ENCODE results near the gene ANGPTL2. TPM values are rescaled to one million over a fixed set of nuclear protein-coding genes. Genes with fewer than 3 reads are reported as not detected.

Gene ANGPTL2
- total and polyA plus RNA-seq, 2 of the 4 experiments (the other 2 are of a cell fraction): 9.5 to 25.1 TPM

DNA sequence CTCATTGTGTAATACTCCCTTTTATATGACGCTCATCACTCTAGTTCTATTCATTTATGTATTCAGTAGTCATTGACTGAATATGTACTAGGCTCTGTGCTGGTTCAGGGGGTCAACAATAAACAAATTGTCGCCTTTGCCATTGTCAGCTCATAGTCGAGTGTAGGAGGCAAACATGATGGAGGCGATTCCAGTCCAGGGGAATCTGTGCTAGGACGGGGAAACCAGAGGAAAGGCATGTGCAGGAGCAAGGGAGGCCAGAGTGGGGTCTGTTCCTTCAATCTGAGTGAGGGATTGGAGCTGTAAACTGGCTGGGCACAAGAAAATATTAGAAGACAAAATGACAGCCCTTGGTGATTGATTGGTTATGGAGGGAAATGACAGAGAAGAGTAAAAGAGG, 83.9 kb downstream of the ANGPTL2 start:
- no peak overlapping the region for H2BK20ac ChIP-seq (ENCODE audit: low read depth, low read length)
- peaks cover 5% of the 10 kb centered on the region; the same call in 1 of the 2 replicates for H3K9me1 ChIP-seq (ENCODE audit: insufficient read depth, low read length)
- H3K14ac ChIP-seq (replicated peaks; ENCODE audit: low read depth, low read length): 0 out of 2 replicates have a peak overlapping the region, but pooled peaks have one; percentile 33
- ATAC-seq (ENCODE audit: low read depth) (no peak), DNase-seq (no peak)
- no peak overlapping the region for H3K18ac ChIP-seq (ENCODE audit: low read depth, low read length)
- H3K9ac ChIP-seq (ENCODE audit: low read depth, low read length): no peak overlapping the region
- no peak overlapping the region for H3K4me2 ChIP-seq (ENCODE audit: low read depth, low read length)
- no peak overlapping the region for H2AFZ ChIP-seq (replicated peaks; ENCODE audit: low read length, poor library complexity)
- in situ Hi-C loops (cut with MboI; ENCODE audit: low sequenced_read_pairs) (no loop called here), dilution Hi-C loops (cut with HindIII; ENCODE audit: low sequenced_read_pairs, unreplicated experiment) (no loop called here), intact Hi-C loops (cut with micrococcal nuclease) (no loop called here)
- no peak overlapping the region for H3K4me3 ChIP-seq (ENCODE audit: insufficient read depth, low read depth, low read length)
- H3K27ac ChIP-seq (ENCODE audit: insufficient read depth, low read length): no peak overlapping the region
- H2BK15ac ChIP-seq (ENCODE audit: low read depth, low read length): no peak overlapping the region
- no peak overlapping the region for H3K4ac ChIP-seq (ENCODE audit: low read depth, low read length)
- no peaks in the 10 kb centered on the region for H3K79me1 ChIP-seq (ENCODE audit: low read depth in 1 of 2, low read length in 2 of 2)
- H4K5ac ChIP-seq (ENCODE audit: low read depth, low read length): no peak overlapping the region
- H3K27me3 ChIP-seq (ENCODE audit: control insufficient read depth, insufficient read depth, low read length): no peaks in the 10 kb centered on the region
- H3K36me3 ChIP-seq (ENCODE audit: control insufficient read depth, insufficient read depth, low read length): no peaks in the 10 kb centered on the region
- WGBS, 2 experiments (ENCODE audit: extremely low coverage in 2 of 2, insufficient read length in 1 of 2): 60% methylated on average over 1 of the region's 5 CpGs; no CpG with 5 or more reads in 1 of the 2 experiments
- H3K56ac ChIP-seq (ENCODE audit: extremely low read depth, insufficient read depth, low read length): no peak overlapping the region
- H2AK9ac ChIP-seq (replicated peaks; ENCODE audit: low read depth, low read length, poor library complexity): no peak overlapping the region
- no peak overlapping the region for H3K23ac ChIP-seq (ENCODE audit: low read depth, low read length)
- no peaks in the 10 kb centered on the region for H4K20me1 ChIP-seq (ENCODE audit: insufficient read depth, low read length)
- TF ChIP-seq, protein P1, sequence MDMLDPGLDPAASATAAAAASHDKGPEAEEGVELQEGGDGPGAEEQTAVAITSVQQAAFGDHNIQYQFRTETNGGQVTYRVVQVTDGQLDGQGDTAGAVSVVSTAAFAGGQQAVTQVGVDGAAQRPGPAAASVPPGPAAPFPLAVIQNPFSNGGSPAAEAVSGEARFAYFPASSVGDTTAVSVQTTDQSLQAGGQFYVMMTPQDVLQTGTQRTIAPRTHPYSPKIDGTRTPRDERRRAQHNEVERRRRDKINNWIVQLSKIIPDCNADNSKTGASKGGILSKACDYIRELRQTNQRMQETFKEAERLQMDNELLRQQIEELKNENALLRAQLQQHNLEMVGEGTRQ (IDR thresholded peaks at IDR 0.05; ENCODE audit: low read depth, low read length): no peak
- TF ChIP-seq SMC3 (IDR thresholded peaks at IDR 0.05; ENCODE audit: low read depth, low read length) (no peak), FOS (IDR thresholded peaks at IDR 0.05; ENCODE audit: low read depth, low read length) (no peak), NFE2L2 (IDR thresholded peaks at IDR 0.05; ENCODE audit: low read depth, low read length) (no peak)
- ChIA-PET CTCF (no interaction called here), POLR2A (ENCODE audit: unreplicated experiment) (no interaction called here)
- H4K8ac ChIP-seq (ENCODE audit: low read depth in 2 of 2, low read length in 2 of 2): no peak overlapping the region
- BruUV-seq (replicated peaks): no TSS peak
- H2BK120ac ChIP-seq (ENCODE audit: low read depth, low read length): no peak overlapping the region
- H2AK5ac ChIP-seq (ENCODE audit: low read depth, low read length): no peak overlapping the region
- no peak overlapping the region for H4K91ac ChIP-seq (ENCODE audit: insufficient read depth, low read depth, low read length)
- no peak overlapping the region for H2BK5ac ChIP-seq (ENCODE audit: low read depth, low read length, poor library complexity, severe bottlenecking)
- H3K4me1 ChIP-seq (ENCODE audit: control insufficient read depth, insufficient read depth, low read length): peaks cover 8% of the 10 kb centered on the region; the same call in 1 of the 2 replicates
- H3K9me3 ChIP-seq (ENCODE audit: control insufficient read depth, insufficient read depth, low read length): no peaks in the 10 kb centered on the region

Other genes starting within 250 kb of the ANGPTL2 start
- 0.90 and 2.5 TPM in 2 replicates for gene RALGPS1, start 207.9 kb downstream of the ANGPTL2 start, total RNA-seq (2012; rRNA removed)
- gene RALGPS1, start 207.9 kb downstream of the ANGPTL2 start, polyA plus RNA-seq (2012; rRNA removed): 1.5 and 2.8 TPM in 2 replicates
- 3.9 and 5.0 TPM in 2 replicates for gene GARNL3, start 142.1 kb upstream of the ANGPTL2 start, total RNA-seq (2012; rRNA removed)
- 1.9 and 2.2 TPM in 2 replicates for gene GARNL3, start 142.1 kb upstream of the ANGPTL2 start, polyA plus RNA-seq (2012; rRNA removed)